ENCODE results near the gene EPHB2.

DNA sequence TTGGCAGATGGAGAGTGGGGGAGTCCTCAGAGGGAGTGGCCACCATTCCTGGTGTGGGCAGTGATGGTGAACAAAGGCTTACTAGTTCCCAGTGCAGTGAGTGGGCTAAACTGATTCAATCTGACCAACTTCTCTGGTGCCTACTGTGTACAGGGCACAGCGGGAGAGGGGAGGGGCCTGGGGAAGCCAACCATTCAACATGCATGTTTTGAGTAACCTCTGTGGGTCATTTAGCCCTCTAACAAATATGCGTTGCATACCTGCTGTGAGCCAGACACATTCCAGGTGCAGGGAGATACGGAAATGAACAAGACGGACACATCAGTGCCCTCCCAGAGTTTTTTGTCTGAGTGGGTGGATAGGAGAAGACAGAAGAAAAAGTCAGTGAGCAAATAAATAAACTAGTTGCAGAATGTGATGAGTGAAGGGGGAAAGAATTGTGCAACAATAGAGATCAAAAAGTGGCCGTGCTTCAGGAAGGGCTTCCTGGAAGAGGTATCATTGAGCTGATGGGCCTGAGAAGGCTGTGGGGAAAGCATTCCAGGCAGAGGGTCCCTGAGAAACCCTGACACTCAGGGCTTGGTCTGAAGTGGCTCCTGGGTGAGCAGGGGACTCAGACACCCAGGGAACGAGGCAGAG is 78.8 kb downstream of the EPHB2 start:
- TF ChIP-seq CTCF (IDR thresholded peaks at IDR 0.05) (no peak), POLR2A (IDR thresholded peaks at IDR 0.05) (no peak)
